ENCODE results near the gene DAPK3. TPM values are rescaled to one million over a fixed set of nuclear protein-coding genes. Genes with fewer than 3 reads are reported as not detected.
A peak's percentile ranks its signal among the peaks of the same experiment; 100 is the strongest.
"Not testable (repeated sequence)": the region's sequence is repeated elsewhere in the genome, so short reads cannot be mapped to it uniquely, and the experiment has no call there.

DAPK3 gene
- total RNA-seq, 4 donors from 2014 or later: 58.8 to 87.7 (median 70.3) TPM

DNA sequence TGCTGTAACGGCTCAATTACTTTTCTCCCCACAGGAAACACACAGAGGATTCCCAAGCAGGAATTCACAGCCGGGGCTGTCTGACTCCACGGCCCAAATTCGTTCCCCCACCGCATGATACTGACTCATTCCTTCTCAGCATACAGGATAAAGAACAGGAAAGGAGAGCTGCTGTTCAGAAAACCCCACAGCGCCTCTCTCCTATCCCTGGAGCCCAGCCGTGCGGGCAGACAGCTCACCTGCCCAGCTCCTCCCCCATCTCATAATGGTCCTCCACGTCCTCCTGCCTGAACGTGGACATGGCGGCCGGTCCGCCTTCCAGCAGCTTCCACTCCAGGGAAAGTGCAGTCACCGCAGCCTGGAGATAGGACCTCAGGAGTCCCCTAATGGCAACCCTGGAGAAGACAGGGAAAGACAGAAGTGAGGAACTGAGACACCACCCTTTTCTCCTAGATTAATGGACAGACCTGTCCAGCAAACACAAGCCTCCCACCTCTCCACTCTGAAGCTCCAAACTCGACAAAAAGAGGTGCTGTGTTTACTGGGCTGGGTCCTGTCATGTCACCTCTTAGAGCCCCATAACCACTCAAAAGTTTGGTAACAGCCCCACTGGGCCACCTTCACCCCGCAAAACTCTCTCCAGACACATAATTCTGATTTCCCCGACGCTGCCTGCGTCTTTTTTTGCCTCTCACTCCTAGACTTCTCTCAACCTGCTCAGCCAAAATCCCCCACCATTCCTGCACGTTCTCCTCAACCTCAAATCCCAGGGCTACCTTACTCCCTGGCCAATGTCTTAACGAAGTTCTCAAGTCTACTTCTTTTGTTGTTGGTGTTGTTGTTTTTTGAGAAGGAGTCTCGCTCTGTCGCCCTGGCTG lies 1.2 kb downstream of the DAPK3 start:
- no peak for TF ChIP-seq EP300 (IDR thresholded peaks at IDR 0.05)
- no peak for TF ChIP-seq POLR2A (IDR thresholded peaks at IDR 0.05)
- TF ChIP-seq, protein P1, sequence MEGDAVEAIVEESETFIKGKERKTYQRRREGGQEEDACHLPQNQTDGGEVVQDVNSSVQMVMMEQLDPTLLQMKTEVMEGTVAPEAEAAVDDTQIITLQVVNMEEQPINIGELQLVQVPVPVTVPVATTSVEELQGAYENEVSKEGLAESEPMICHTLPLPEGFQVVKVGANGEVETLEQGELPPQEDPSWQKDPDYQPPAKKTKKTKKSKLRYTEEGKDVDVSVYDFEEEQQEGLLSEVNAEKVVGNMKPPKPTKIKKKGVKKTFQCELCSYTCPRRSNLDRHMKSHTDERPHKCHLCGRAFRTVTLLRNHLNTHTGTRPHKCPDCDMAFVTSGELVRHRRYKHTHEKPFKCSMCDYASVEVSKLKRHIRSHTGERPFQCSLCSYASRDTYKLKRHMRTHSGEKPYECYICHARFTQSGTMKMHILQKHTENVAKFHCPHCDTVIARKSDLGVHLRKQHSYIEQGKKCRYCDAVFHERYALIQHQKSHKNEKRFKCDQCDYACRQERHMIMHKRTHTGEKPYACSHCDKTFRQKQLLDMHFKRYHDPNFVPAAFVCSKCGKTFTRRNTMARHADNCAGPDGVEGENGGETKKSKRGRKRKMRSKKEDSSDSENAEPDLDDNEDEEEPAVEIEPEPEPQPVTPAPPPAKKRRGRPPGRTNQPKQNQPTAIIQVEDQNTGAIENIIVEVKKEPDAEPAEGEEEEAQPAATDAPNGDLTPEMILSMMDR (IDR thresholded peaks at IDR 0.05): no peak
- no peak for DNase-seq (ENCODE audit: low spot score in 2 of 2)
- WGBS, 2 donors: 16 to 20% methylated on average over 23 of the region's 23 CpGs
- Histone ChIP-seq H3K36me3 (peaks cover 0 to 35% (median 0%) of the 10 kb centered on the region in 3 donors), H3K9me3 (no peaks in the 10 kb centered on the region), H3K4me3 (peak overlapping the region; percentile 77 to 100 (median 98)), H3K27me3 (no peaks in the 10 kb centered on the region), H3K27ac (peak overlapping the region; percentile 91 to 98 (median 96)), H3K4me1 (peaks cover 3 to 53% (median 25%) of the 10 kb centered on the region in 4 donors)

DNA sequence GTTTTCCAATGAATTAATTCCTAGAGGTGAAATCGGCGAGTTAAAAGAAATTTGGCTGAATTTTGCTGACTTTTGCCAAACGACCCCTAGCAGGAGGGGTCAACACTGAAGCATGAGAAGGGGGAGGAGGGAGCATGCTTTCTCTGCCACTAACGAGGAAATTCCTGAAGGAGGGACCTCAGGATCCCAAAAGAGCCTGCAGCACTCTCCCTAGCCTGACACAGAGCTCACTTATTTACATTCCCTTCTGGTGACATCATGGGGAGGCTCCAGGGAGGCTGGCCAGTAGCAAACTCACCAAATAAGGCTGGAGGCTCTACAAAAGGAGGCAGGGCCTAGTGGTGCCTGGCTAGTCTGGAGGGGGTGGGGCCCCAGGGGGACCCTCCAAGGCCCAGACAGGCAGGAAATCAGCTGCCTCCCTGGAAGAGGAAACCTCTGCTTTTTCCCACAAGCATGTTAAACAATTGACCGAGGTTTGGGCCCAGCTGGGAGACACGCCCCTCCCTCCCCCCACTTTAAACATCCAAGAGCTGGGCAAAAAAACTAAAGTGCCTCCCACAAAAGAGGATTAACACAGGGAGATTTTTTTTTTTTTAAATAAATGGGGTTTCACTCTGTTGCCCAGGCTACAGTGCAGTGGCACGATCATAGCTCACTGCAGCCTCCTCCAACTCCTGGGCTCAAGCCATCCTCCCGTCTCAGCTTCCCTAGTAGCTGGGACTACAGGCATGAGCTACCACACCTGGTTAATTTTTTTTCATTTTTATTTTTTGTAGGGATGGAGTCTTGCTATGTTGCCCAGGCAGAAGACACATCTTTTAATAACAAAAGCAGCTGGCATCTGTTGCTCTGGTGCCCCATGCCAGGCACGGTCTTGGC lies 2.1 kb downstream of the DAPK3 start:
- Histone ChIP-seq H3K27ac (peak overlapping the region; percentile 91 to 98 (median 96)), H3K36me3 (peaks cover 3 to 44% (median 4%) of the 10 kb centered on the region in 3 donors), H3K9me3 (no peaks in the 10 kb centered on the region), H3K4me1 (peaks cover 3 to 53% (median 25%) of the 10 kb centered on the region in 4 donors), H3K4me3 (peak overlapping the region in 1 of 4 donors; percentile 77), H3K27me3 (no peaks in the 10 kb centered on the region)
- 9 to 14% methylated on average over 9 of the region's 9 CpGs for WGBS, 2 donors
- peak; percentile 48 to 86 for TF ChIP-seq EP300 (IDR thresholded peaks at IDR 0.05)
- peak in 1 of 2 donors; percentile 56 for TF ChIP-seq POLR2A (IDR thresholded peaks at IDR 0.05)
- TF ChIP-seq, protein P1 (IDR thresholded peaks at IDR 0.05): no peak
- DNase-seq (ENCODE audit: low spot score in 2 of 2): peak; percentile 79 to 86

DNA sequence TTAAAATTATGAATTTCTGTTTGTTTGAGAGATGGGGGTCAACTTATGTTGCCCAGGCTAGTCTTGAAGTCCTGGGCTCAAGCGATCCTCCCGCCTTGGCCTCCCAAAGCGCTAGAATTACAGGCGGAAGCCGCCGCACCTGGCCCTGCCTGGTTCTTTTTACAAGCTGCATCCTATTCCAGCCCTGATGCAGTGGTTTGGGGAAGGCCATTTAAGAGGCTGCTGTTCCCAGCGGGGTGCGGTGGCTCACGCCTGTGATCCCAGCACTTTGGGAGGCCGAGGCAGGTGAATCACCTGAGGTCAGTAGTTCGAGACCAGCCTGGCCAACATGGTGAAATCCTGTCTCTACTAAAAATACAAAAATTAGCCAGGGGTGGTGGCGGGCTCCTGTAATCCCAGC lies 2.9 kb downstream of the DAPK3 start:
- 86 to 94% methylated on average over 12 of the region's 12 CpGs for WGBS, 2 donors
- H3K27ac ChIP-seq: peak overlapping the region; percentile 91 to 98 (median 96)
- DNase-seq (ENCODE audit: low spot score in 2 of 2); H3K4me3 ChIP-seq; H3K9me3 ChIP-seq; H3K27me3 ChIP-seq: not testable (repeated sequence)
- peaks cover 3 to 52% (median 11%) of the 10 kb centered on the region in 3 donors for H3K36me3 ChIP-seq
- H3K4me1 ChIP-seq: peaks cover 3 to 53% (median 25%) of the 10 kb centered on the region in 4 donors

DNA sequence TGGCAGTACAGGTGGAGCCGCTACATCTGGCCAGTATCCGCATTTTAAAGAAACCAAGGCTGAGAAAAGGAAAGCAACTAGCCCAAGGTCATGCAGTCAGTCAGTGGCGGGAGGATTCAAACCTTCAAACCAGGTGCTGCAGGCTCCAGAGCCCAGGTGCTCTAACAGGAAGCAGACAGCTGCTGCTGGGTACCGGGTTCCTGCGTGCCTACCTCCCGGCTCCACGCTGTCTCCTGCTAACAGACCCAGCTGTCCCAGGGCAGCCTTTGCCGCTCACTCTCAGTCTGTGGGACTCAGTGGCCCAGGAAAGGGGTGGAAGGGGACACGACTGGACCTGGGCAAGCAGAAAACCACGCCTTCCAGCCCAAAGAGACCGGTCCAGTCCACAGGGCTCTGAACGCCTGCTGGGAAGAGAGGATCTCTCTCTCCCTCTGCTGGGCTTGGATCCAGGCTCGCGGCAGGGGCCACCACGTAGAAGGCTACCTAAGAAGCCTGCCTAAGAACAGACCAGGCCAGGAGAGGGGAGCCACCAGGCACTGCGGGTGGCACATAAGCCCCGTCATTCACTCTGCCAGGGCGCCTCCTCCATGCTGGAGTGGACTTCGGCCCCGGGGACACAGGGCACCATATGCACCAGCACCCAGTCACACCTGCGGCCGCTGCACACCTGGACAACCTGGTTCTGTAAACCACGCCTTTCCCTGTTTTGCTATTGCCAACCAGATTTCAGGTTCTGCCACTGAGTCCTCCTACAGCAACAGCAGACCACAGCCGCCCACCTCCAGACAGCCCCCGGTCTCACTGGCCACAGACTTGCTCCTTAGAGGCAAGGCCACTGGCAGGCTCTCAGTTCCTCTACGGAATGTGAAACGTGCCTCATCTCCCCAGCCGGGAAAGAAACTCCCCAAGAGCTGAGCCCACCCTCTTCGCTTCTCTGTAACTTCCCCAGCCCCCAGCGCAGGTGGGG lies 4.6 kb downstream of the DAPK3 start:
- Histone ChIP-seq H3K27ac (peak overlapping the region in 3 of 4 donors; percentile 95 to 98 (median 98)), H3K4me3 (no peak overlapping the region), H3K27me3 (no peaks in the 10 kb centered on the region), H3K36me3 (peaks cover 7 to 67% (median 25%) of the 10 kb centered on the region in 3 donors), H3K4me1 (peaks cover 3 to 51% (median 23%) of the 10 kb centered on the region in 4 donors), H3K9me3 (no peaks in the 10 kb centered on the region)
- WGBS, 2 donors: 86 to 87% methylated on average over 29 to 30 of the region's 30 CpGs
- TF ChIP-seq POLR2A (IDR thresholded peaks at IDR 0.05) (no peak), EP300 (IDR thresholded peaks at IDR 0.05) (no peak)
- TF ChIP-seq, protein P1 (IDR thresholded peaks at IDR 0.05): no peak
- DNase-seq (ENCODE audit: low spot score in 2 of 2): no peak
